WTC11 (cell line): ENCODE data around the gene CLDN7. TPM values are rescaled to one million over a fixed set of nuclear protein-coding genes. Genes with fewer than 3 reads are reported as not detected.

Source experiments
- ATAC-seq: fragments of 200-7000 bp; cut with Tn5 transposase; 2 replicates; pipeline ENCODE4 v1.10.0; 2021; ENCODE audit warnings: mild to moderate bottlenecking, moderate library complexity
- CTCF ChIA-PET: fragments of 300-600 bp; sonication (Branson Sonifier 250); formaldehyde crosslinking; loops from one replicate; lab custom pipeline; 2021; ENCODE audit warnings: antibody characterized with exemption; lab: Charles Lee
- POLR2A ChIA-PET: fragments of 350-600 bp; sonication (Branson Sonifier 250); formaldehyde crosslinking; loops from one replicate; lab custom pipeline; 2021; ENCODE audit warnings: antibody characterized with exemption; lab: Charles Lee
- DNase-seq: peaks from one replicate; pipeline ENCODE4 v3.0.0; 2021; ENCODE audit warnings: low spot score
- H3K27ac Mint-ChIP-seq: 2 replicates; pipeline ENCODE4 v1.8.0; 2021; ENCODE audit warnings: mixed read lengths
- H3K27me3 Mint-ChIP-seq: 2 replicates; pipeline ENCODE4 v1.8.0; 2021; ENCODE audit warnings: low read depth, mild to moderate bottlenecking, moderate library complexity, mixed read lengths
- H3K36me3 Mint-ChIP-seq: 2 replicates; pipeline ENCODE4 v1.8.0; 2021; ENCODE audit warnings: mixed read lengths
- H3K4me1 Mint-ChIP-seq: 2 replicates; pipeline ENCODE4 v1.8.0; 2022; ENCODE audit warnings: mixed read lengths
- H3K4me3 Mint-ChIP-seq: 2 replicates; pipeline ENCODE4 v1.8.0; 2021; ENCODE audit warnings: mild to moderate bottlenecking, moderate library complexity, mixed read lengths
- H3K9me3 Mint-ChIP-seq: 2 replicates; pipeline ENCODE4 v1.8.0; 2021; ENCODE audit warnings: mixed read lengths
- ATF2 ChIP-seq: sonication (generic); formaldehyde crosslinking; IDR thresholded peaks from 2 replicates; pipeline ENCODE4 v1.8.1; 2022; ENCODE audit warnings: low read depth, missing genetic modification reagents, borderline replicate concordance
- CREB1 ChIP-seq: sonication (generic); formaldehyde crosslinking; IDR thresholded peaks from 2 replicates; pipeline ENCODE4 v1.8.0; 2023; ENCODE audit warnings: mild to moderate bottlenecking, missing genetic modification reagents
- CREM ChIP-seq: sonication (generic); formaldehyde crosslinking; IDR thresholded peaks from 2 replicates; pipeline ENCODE4 v1.8.1; 2022; ENCODE audit warnings: mild to moderate bottlenecking, missing genetic modification reagents, moderate library complexity
- E2F1 ChIP-seq: sonication (generic); formaldehyde crosslinking; IDR thresholded peaks from 2 replicates; pipeline ENCODE4 v1.8.0; 2022; ENCODE audit warnings: mild to moderate bottlenecking, missing genetic modification reagents
- E2F4 ChIP-seq: sonication (generic); formaldehyde crosslinking; IDR thresholded peaks from 2 replicates; pipeline ENCODE4 v1.8.1; 2022; ENCODE audit warnings: low read depth, mild to moderate bottlenecking, moderate library complexity, missing genetic modification reagents, borderline replicate concordance
- E2F5 ChIP-seq: sonication (generic); formaldehyde crosslinking; IDR thresholded peaks from 2 replicates; pipeline ENCODE4 v1.8.1; 2022; ENCODE audit warnings: mild to moderate bottlenecking, moderate library complexity, missing genetic modification reagents
- FOXP1 ChIP-seq: sonication (generic); formaldehyde crosslinking; IDR thresholded peaks from 2 replicates; pipeline ENCODE4 v1.8.0; 2022; ENCODE audit warnings: missing genetic modification reagents, mild to moderate bottlenecking, moderate library complexity, borderline replicate concordance
- GRHL2 ChIP-seq: fragments of 250-450 bp; sonication (Bioruptor Pico); IDR thresholded peaks from 2 replicates; pipeline ENCODE4 v1.8.0; 2022; ENCODE audit warnings: mild to moderate bottlenecking, moderate library complexity; ENCODE audit not compliant: insufficient replicate concordance, severe bottlenecking
- HMGXB4 ChIP-seq: sonication (generic); formaldehyde crosslinking; IDR thresholded peaks from 2 replicates; pipeline ENCODE4 v1.8.1; 2023; ENCODE audit warnings: mild to moderate bottlenecking, moderate library complexity, missing genetic modification reagents
- IRF2 ChIP-seq: sonication (generic); formaldehyde crosslinking; IDR thresholded peaks from 2 replicates; pipeline ENCODE4 v1.8.0; 2022; ENCODE audit warnings: low read depth, missing genetic modification reagents, borderline replicate concordance
- NR3C1 ChIP-seq: sonication (generic); formaldehyde crosslinking; conservative IDR thresholded peaks from 2 replicates; pipeline ENCODE4 v1.8.1; 2023; ENCODE audit warnings: low read depth, mild to moderate bottlenecking, missing genetic modification reagents
- RELA ChIP-seq: sonication (generic); formaldehyde crosslinking; IDR thresholded peaks from 2 replicates; pipeline ENCODE4 v1.8.1; 2022; ENCODE audit warnings: missing genetic modification reagents, mild to moderate bottlenecking, borderline replicate concordance
- SMAD3 ChIP-seq: sonication (generic); formaldehyde crosslinking; IDR thresholded peaks from 2 replicates; pipeline ENCODE4 v1.8.0; 2022; ENCODE audit warnings: missing genetic modification reagents, mild to moderate bottlenecking, borderline replicate concordance
- SOX15 ChIP-seq: fragments of 250-450 bp; sonication (Bioruptor Pico); IDR thresholded peaks from 2 replicates; pipeline ENCODE4 v1.9.0; 2021; ENCODE audit warnings: mild to moderate bottlenecking
- TEAD1 ChIP-seq: sonication (generic); formaldehyde crosslinking; IDR thresholded peaks from 2 replicates; pipeline ENCODE4 v1.8.0; 2022; ENCODE audit warnings: mild to moderate bottlenecking, missing genetic modification reagents
- TP53 ChIP-seq: sonication (generic); formaldehyde crosslinking; IDR thresholded peaks from 2 replicates; pipeline ENCODE4 v1.8.1; 2023; ENCODE audit warnings: mild to moderate bottlenecking, missing genetic modification reagents
- ZNF263 ChIP-seq: sonication (generic); formaldehyde crosslinking; IDR thresholded peaks from 2 replicates; pipeline ENCODE4 v1.8.1; 2022; ENCODE audit warnings: low read depth, mild to moderate bottlenecking, moderate library complexity, missing genetic modification reagents
- ZNF281 ChIP-seq: sonication (generic); formaldehyde crosslinking; IDR thresholded peaks from 2 replicates; pipeline ENCODE4 v1.8.0; 2023; ENCODE audit warnings: mild to moderate bottlenecking, missing genetic modification reagents
- ZNF317 ChIP-seq: sonication (generic); formaldehyde crosslinking; IDR thresholded peaks from 2 replicates; pipeline ENCODE4 v1.8.1; 2023; ENCODE audit warnings: low read depth, mild to moderate bottlenecking, moderate library complexity, missing genetic modification reagents, borderline replicate concordance
- ZNF425 ChIP-seq: fragments of 250-450 bp; sonication (Bioruptor Pico); conservative IDR thresholded peaks from 2 replicates; pipeline ENCODE4 v1.9.0; 2021; ENCODE audit warnings: mild to moderate bottlenecking
- ZSCAN18 ChIP-seq: fragments of 250-450 bp; sonication (Bioruptor Pico); IDR thresholded peaks from 2 replicates; pipeline ENCODE4 v2.1.2; 2022; ENCODE audit warnings: mild to moderate bottlenecking, moderate library complexity
- total RNA-seq: library from RNA; stranded (reverse); gene quantifications from 3 replicates; pipeline ENCODE4 v1.2.3, GENCODE V29; 2021

The CLDN7 gene
- total RNA-seq, 1 experiment from 2014 or later = 136 TPM

GRCh38 chr17:7280519-7281073, 18.3 kb upstream of the CLDN7 start (continued):
- TF ChIP-seq ZNF425 (CRISPR knock-in tag) (no peak), HMGXB4 (CRISPR knock-in tag) (peak; percentile 77; the same call in 1 of the 2 replicates), TEAD1 (CRISPR knock-in tag) (peak; percentile 90; the same call in 1 of the 2 replicates), NR3C1 (CRISPR knock-in tag) (no peak), ZNF281 (no peak), SMAD3 (CRISPR knock-in tag) (no peak), TP53 (CRISPR knock-in tag) (no peak; the same call in 1 of the 2 replicates), SOX15 (CRISPR knock-in tag) (no peak), ZNF263 (no peak), CREB1 (CRISPR knock-in tag) (no peak), ZNF317 (CRISPR knock-in tag) (no peak), IRF2 (CRISPR knock-in tag) (no peak), CREM (CRISPR knock-in tag) (no peak), E2F1 (no peak), ATF2 (CRISPR knock-in tag) (no peak), GRHL2 (no peak)

GRCh38 chr17:7279448-7279847, 17.2 kb upstream of the CLDN7 start:
- DNase-seq = no peak
- H3K9me3 Mint-ChIP-seq = no peaks in the 10 kb centered on the region
- no peak for ATAC-seq
- no peaks in the 10 kb centered on the region for H3K36me3 Mint-ChIP-seq
- H3K27me3 Mint-ChIP-seq = peaks cover 21% of the 10 kb centered on the region
- H3K27ac Mint-ChIP-seq = no peak overlapping the region
- ChIA-PET POLR2A (interaction anchor here (0.7 to 1.9 kb wide), 3 partner anchors 17 to 57 kb away, joined by 4 to 6 read pairs (median 4); partner anchors contain the start of gene CLDN7), CTCF (interaction anchor here (0.7 to 3.4 kb wide), 9 partner anchors 12 to 408 kb away, joined by 3 to 61 read pairs (median 6); partner anchors contain the start of genes NEURL4 and TP53)
- no peak overlapping the region for H3K4me3 Mint-ChIP-seq
- H3K4me1 Mint-ChIP-seq = peaks cover 20% of the 10 kb centered on the region
- TF ChIP-seq FOXP1 (CRISPR knock-in tag) (no peak), ZSCAN18 (CRISPR knock-in tag) (no peak), E2F4 (no peak), RELA (CRISPR knock-in tag) (no peak), ZNF317 (CRISPR knock-in tag) (no peak), E2F5 (CRISPR knock-in tag) (no peak)
